Natural killer cell (primary cell): ENCODE data around the gene NSMCE1. TPM values are rescaled to one million over a fixed set of nuclear protein-coding genes. Genes with fewer than 3 reads are reported as not detected.

Experiments used
- ATAC-seq, 3 donors: fragments of 150-1000 bp in 2 of 3; fragments of 200-7000 bp in 1 of 3; cut with Tn5 transposase; 1 replicate in 1 of 3; 2 replicates in 2 of 3; pipeline ENCODE4 v1.10.0; 2021; ENCODE audit warnings: mild to moderate bottlenecking in 2 of 3, moderate library complexity in 2 of 3
- DNase-seq, 2 donors: peaks; one replicate each; pipeline versions ENCODE4 v3.0.0 to v3.0.0-alpha.2; 2013 to 2021; ENCODE audit warnings: mixed read lengths in 1 of 2
- H3K27ac ChIP-seq: one replicate; pipeline ENCODE4 v1.5.1; 2013; ENCODE audit warnings: mild to moderate bottlenecking, low read length
- H3K27me3 ChIP-seq: one replicate; pipeline ENCODE4 v1.6.1; 2013; ENCODE audit warnings: low read length; ENCODE audit not compliant: control insufficient read depth, insufficient read depth
- H3K36me3 ChIP-seq: one replicate; pipeline ENCODE4 v1.6.1; 2013; ENCODE audit warnings: low read length; ENCODE audit not compliant: control insufficient read depth, insufficient read depth
- H3K4me1 ChIP-seq: one replicate; pipeline ENCODE4 v1.6.1; 2013; ENCODE audit warnings: low read length; ENCODE audit not compliant: control insufficient read depth, insufficient read depth
- H3K4me3 ChIP-seq: one replicate; pipeline ENCODE4 v1.5.1; 2013; ENCODE audit warnings: low read length
- H3K9me3 ChIP-seq: one replicate; pipeline ENCODE4 v1.6.1; 2013; ENCODE audit warnings: low read length; ENCODE audit not compliant: control insufficient read depth, insufficient read depth
- H3K27ac Mint-ChIP-seq, 2 donors: one replicate each; pipeline ENCODE4 v1.8.0; 2022; ENCODE audit warnings: mild to moderate bottlenecking in 2 of 2, mixed read lengths in 2 of 2, moderate library complexity in 1 of 2
- H3K27me3 Mint-ChIP-seq, 2 donors: one replicate each; pipeline ENCODE4 v1.8.0; 2022; ENCODE audit warnings: low read depth in 2 of 2, mixed read lengths in 2 of 2
- H3K36me3 Mint-ChIP-seq: one replicate; pipeline ENCODE4 v1.8.0; 2022; ENCODE audit warnings: mixed read lengths
- H3K4me1 Mint-ChIP-seq, 2 donors: one replicate each; pipeline ENCODE4 v1.8.0; 2022; ENCODE audit warnings: mixed read lengths in 2 of 2
- H3K4me3 Mint-ChIP-seq: one replicate; pipeline ENCODE4 v1.8.0; 2022; ENCODE audit warnings: mild to moderate bottlenecking, moderate library complexity, mixed read lengths
- H3K9me3 Mint-ChIP-seq, 2 donors: one replicate each; pipeline ENCODE4 v1.8.0; 2022; ENCODE audit warnings: mixed read lengths in 2 of 2
- CTCF ChIP-seq: fragments of 200-600 bp; IDR thresholded peaks from one replicate; pipeline ENCODE4 v1.8.0; 2022; ENCODE audit warnings: antibody characterized with exemption
- WGBS: methylation state at CpG from one replicate; pipeline ENCODE4 v1.1.7; 2013; ENCODE audit warnings: missing lambda C conversion rate; ENCODE audit not compliant: insufficient coverage; 5-methylcytosine and 5-hydroxymethylcytosine counted together
- intact Hi-C: fragments of 100-400 bp; cut with micrococcal nuclease; formaldehyde crosslinking; loops from one replicate; pipeline ENCODE4 v1.14.2; 2022
- total RNA-seq, 4 donors: library from RNA; stranded (reverse); fragments of 120-200 nt in 1 of 4; gene quantifications; one replicate each; pipeline versions ENCODE4 v1.2.3 to v1.2.4, GENCODE V29; 2013 to 2022

NSMCE1 gene
- total RNA-seq, 3 donors from 2014 or later (not counting 1 experiment from before 2014, with no cell fraction given) = 29.4 to 42.7 (median 37.7) TPM

- Histone ChIP-seq H3K27me3 (no peaks in the 10 kb centered on the region), H3K9me3 (no peaks in the 10 kb centered on the region), H3K4me1 (peaks cover 35% of the 10 kb centered on the region), H3K27ac (no peak overlapping the region), H3K4me3 (no peak overlapping the region), H3K36me3 (no peaks in the 10 kb centered on the region)
- Mint-ChIP-seq H3K4me1 (peaks cover 19 to 33% of the 10 kb centered on the region in 2 donors), H3K36me3 (no peaks in the 10 kb centered on the region), H3K27me3 (no peaks in the 10 kb centered on the region), H3K4me3 (peak overlapping the region; percentile 37), H3K9me3 (no peaks in the 10 kb centered on the region), H3K27ac (peak overlapping the region in 1 of 2 donors; percentile 53)
- DNase-seq (no peak), ATAC-seq (no peak)
- WGBS = 90% methylated on average over 7 of the region's 7 CpGs
- intact Hi-C loops = no loop called here
- TF ChIP-seq CTCF = no peak
Observed at GRCh38 chr16:27311897-27312303, 43.3 kb upstream of the NSMCE1 start.

- H3K27ac ChIP-seq = no peak overlapping the region
- H3K27me3 ChIP-seq = no peaks in the 10 kb centered on the region
- TF ChIP-seq CTCF = no peak
- no peak overlapping the region for H3K27ac Mint-ChIP-seq
- no peaks in the 10 kb centered on the region for H3K9me3 ChIP-seq
- no peak overlapping the region for H3K4me3 Mint-ChIP-seq
- intact Hi-C loops = no loop called here
- no peaks in the 10 kb centered on the region for H3K36me3 Mint-ChIP-seq
- no peaks in the 10 kb centered on the region for H3K36me3 ChIP-seq
- DNase-seq (no peak), ATAC-seq (no peak)
- H3K27me3 Mint-ChIP-seq = no peaks in the 10 kb centered on the region
- 89% methylated on average over 6 of the region's 8 CpGs for WGBS
- peaks cover 18 to 28% of the 10 kb centered on the region in 2 donors for H3K4me1 Mint-ChIP-seq
- H3K9me3 Mint-ChIP-seq = peaks cover 2% of the 10 kb centered on the region in 2 donors
- no peak overlapping the region for H3K4me3 ChIP-seq
- peaks cover 32% of the 10 kb centered on the region for H3K4me1 ChIP-seq
Observed at GRCh38 chr16:27311448-27311830, 42.9 kb upstream of the NSMCE1 start.

GRCh38 chr16:27310576-27311447 lies 42.2 kb upstream of the NSMCE1 start:
- H3K4me1 Mint-ChIP-seq = peaks cover 17 to 25% of the 10 kb centered on the region in 2 donors
- intact Hi-C loops = no loop called here
- Histone ChIP-seq H3K4me3 (no peak overlapping the region), H3K36me3 (no peaks in the 10 kb centered on the region), H3K4me1 (peaks cover 26% of the 10 kb centered on the region), H3K27ac (no peak overlapping the region), H3K9me3 (no peaks in the 10 kb centered on the region), H3K27me3 (no peaks in the 10 kb centered on the region)
- peaks cover 3 to 7% of the 10 kb centered on the region in 2 donors for H3K9me3 Mint-ChIP-seq
- TF ChIP-seq CTCF = no peak
- no peaks in the 10 kb centered on the region for H3K27me3 Mint-ChIP-seq
- DNase-seq (no peak), ATAC-seq (no peak)
- peak overlapping the region; percentile 7 for H3K4me3 Mint-ChIP-seq
- H3K36me3 Mint-ChIP-seq = no peaks in the 10 kb centered on the region
- 96% methylated on average over 16 of the region's 16 CpGs for WGBS
- H3K27ac Mint-ChIP-seq = no peak overlapping the region
